Endothelial cell of umbilical vein (primary cell): ENCODE results near the gene C1orf105. TPM values are rescaled to one million over a fixed set of nuclear protein-coding genes. Genes with fewer than 3 reads are reported as not detected.
"Not testable (repeated sequence)": the region's sequence is repeated elsewhere in the genome, so short reads cannot be mapped to it uniquely, and the experiment has no call there.

Source experiments
- BruUV-seq: library from RNA; stranded (reverse); fragments of 400-500 nt; replicated peaks from 2 replicates; lab custom pipeline; 2021; lab: Mats Ljungman, UMichigan
- CTCF ChIA-PET: fragments of 300-600, 350-600 bp; sonication (Branson Sonifier 250); formaldehyde crosslinking; loops from one replicate; lab custom pipeline; 2021; ENCODE audit warnings: antibody characterized with exemption, inconsistent platforms; lab: Charles Lee
- POLR2A ChIA-PET: fragments of 300-600, 350-600 bp; sonication (Branson Sonifier 250); formaldehyde crosslinking; loops from one replicate; lab custom pipeline; 2021; ENCODE audit warnings: antibody characterized with exemption, inconsistent platforms; lab: Charles Lee
- DNase-seq: peaks from one replicate; pipeline ENCODE4 v3.0.0-alpha.2; 2011; ENCODE audit warnings: low read depth, low spot score
- FAIRE-seq: peaks from 2 replicates; lab custom pipeline; 2011; peaks lifted over from hg19 to GRCh38; lab: Jason Lieb, UNC
- H2AFZ ChIP-seq: 2 replicates; pipeline ENCODE4 v1.6.0; 2012; ENCODE audit warnings: low read depth, low read length, control low read depth, inconsistent platforms
- H3K27ac ChIP-seq: 2 replicates; pipeline ENCODE4 v1.5.1; 2011; ENCODE audit warnings: low read depth, mild to moderate bottlenecking, control low read depth, low read length, moderate library complexity; ENCODE audit not compliant: insufficient read depth
- H3K27me3 ChIP-seq, 2 experiments: 2 replicates each; pipeline versions ENCODE4 v1.6.0 to v1.6.1; 2011; ENCODE audit warnings: low read length in 2 of 2, mixed read lengths in 1 of 2; ENCODE audit not compliant: control insufficient read depth in 2 of 2, insufficient read depth in 2 of 2
- H3K36me3 ChIP-seq, 2 experiments: 2 replicates in 1 of 2; 3 replicates in 1 of 2; pipeline ENCODE4 v1.5.1; 2011; ENCODE audit warnings: low read length in 2 of 2, mild to moderate bottlenecking in 1 of 2, moderate library complexity in 1 of 2; ENCODE audit not compliant: control insufficient read depth in 2 of 2, insufficient read depth in 2 of 2; ENCODE audit errors: extremely low read depth in 1 of 2
- H3K4me1 ChIP-seq: 3 replicates; pipeline ENCODE4 v1.5.1; 2011; ENCODE audit warnings: mild to moderate bottlenecking, low read length; ENCODE audit not compliant: control insufficient read depth, insufficient read depth; ENCODE audit errors: extremely low read depth
- H3K4me2 ChIP-seq: 2 replicates; pipeline ENCODE4 v1.6.1; 2011; ENCODE audit warnings: low read length, control low read depth, mixed read lengths; ENCODE audit not compliant: insufficient read depth
- H3K4me3 ChIP-seq, 3 experiments: fragments of 200-600 bp in 1 of 3; sonication (generic), shearing (Covaris generic) in 1 of 3; replicated peaks in 1 of 3; 2 replicates each; pipeline ENCODE4 v1.5.1; 2011 to 2016; ENCODE audit warnings: control low read depth in 3 of 3, low read length in 3 of 3, mild to moderate bottlenecking in 2 of 3, inconsistent platforms in 1 of 3, low read depth in 1 of 3, moderate library complexity in 1 of 3; ENCODE audit not compliant: insufficient read depth in 1 of 3
- H3K79me2 ChIP-seq: 2 replicates; pipeline ENCODE4 v1.6.0; 2012; ENCODE audit warnings: low read length, inconsistent platforms; ENCODE audit not compliant: control insufficient read depth, insufficient read depth
- H3K9ac ChIP-seq: replicated peaks from 2 replicates; pipeline ENCODE3; 2011; ENCODE audit warnings: low read length, control low read depth; ENCODE audit not compliant: insufficient read depth; ENCODE audit errors: extremely low read depth
- H3K9me1 ChIP-seq: replicated peaks from 3 replicates; pipeline ENCODE4 v1.6.0; 2011; ENCODE audit warnings: mild to moderate bottlenecking, low read length; ENCODE audit not compliant: control insufficient read depth, insufficient read depth; ENCODE audit errors: extremely low read depth
- H3K9me3 ChIP-seq: replicated peaks from 2 replicates; pipeline ENCODE4 v1.5.1; 2012; ENCODE audit warnings: low read length, inconsistent platforms; ENCODE audit not compliant: control insufficient read depth, insufficient read depth
- H4K20me1 ChIP-seq: replicated peaks from 2 replicates; pipeline ENCODE3; 2011; ENCODE audit warnings: mild to moderate bottlenecking, low read length; ENCODE audit not compliant: control insufficient read depth, insufficient read depth; ENCODE audit errors: extremely low read depth
- CTCF ChIP-seq, 2 donors: IDR thresholded peaks; 1 replicate in 1 of 2; 2 replicates in 1 of 2; pipeline ENCODE4 v1.5.1; 2011; ENCODE audit warnings: low read length in 2 of 2, mild to moderate bottlenecking in 2 of 2, moderate library complexity in 2 of 2, control low read depth in 1 of 2, inconsistent platforms in 1 of 2, low read depth in 1 of 2; ENCODE audit not compliant: insufficient read depth in 1 of 2; ENCODE audit errors: extremely low read depth in 1 of 2
- EZH2 ChIP-seq: IDR thresholded peaks from 2 replicates; pipeline ENCODE4 v1.6.1; 2012; ENCODE audit warnings: borderline replicate concordance, low read depth, mild to moderate bottlenecking, moderate library complexity, low read length, inconsistent platforms; ENCODE audit not compliant: severe bottlenecking
- FOS ChIP-seq: IDR thresholded peaks from 2 replicates; pipeline ENCODE4 v1.6.1; 2011; ENCODE audit warnings: mild to moderate bottlenecking, low read length, moderate library complexity, borderline replicate concordance; ENCODE audit not compliant: insufficient read depth
- GATA2 ChIP-seq: IDR thresholded peaks from 2 replicates; pipeline ENCODE4 v1.7.0; 2011; ENCODE audit warnings: low read depth, mild to moderate bottlenecking, moderate library complexity, mixed read lengths, low read length; ENCODE audit not compliant: insufficient read length, insufficient read depth
- JUN ChIP-seq: IDR thresholded peaks from 2 replicates; pipeline ENCODE4 v1.6.1; 2011; ENCODE audit warnings: borderline replicate concordance, low read depth; ENCODE audit not compliant: insufficient read length, insufficient read depth
- MAX ChIP-seq: IDR thresholded peaks from 2 replicates; pipeline ENCODE4 v1.6.1; 2011; ENCODE audit not compliant: insufficient read depth, insufficient read length
- MYC ChIP-seq: IDR thresholded peaks from one replicate; pipeline ENCODE4 v1.6.1; 2011; ENCODE audit warnings: mild to moderate bottlenecking, low read depth, low read length
- POLR2A ChIP-seq: IDR thresholded peaks from 2 replicates; pipeline ENCODE4 v1.6.1; 2012; ENCODE audit warnings: low read depth, mild to moderate bottlenecking, control low read depth, low read length
- POLR2AphosphoS5 ChIP-seq: IDR thresholded peaks from 2 replicates; pipeline ENCODE4 v1.6.1; 2012; ENCODE audit warnings: low read depth, mild to moderate bottlenecking, control low read depth, low read length, moderate library complexity; ENCODE audit not compliant: insufficient read depth
- dilution Hi-C: fragments of 300-500 bp; cut with MboI; formaldehyde crosslinking; loops from one replicate; pipeline ENCODE4 v1.15.0; 2019; ENCODE audit warnings: low sequenced_read_pairs; ENCODE audit not compliant: extremely low pct_ligation_motif_present
- intact Hi-C: fragments of 100-400 bp; cut with micrococcal nuclease; formaldehyde crosslinking; loops from one replicate; pipeline ENCODE4 v1.10.0; 2022
- polyA plus RNA-seq, 4 experiments: library from polyadenylated mRNA; depleted of rRNA in 3 of 4; stranded (reverse) in 3 of 4; unstranded in 1 of 4; fragments of >200 nt; gene quantifications; 2 replicates each; pipeline versions ENCODE4 v1.2.1 to v1.2.3, GENCODE V29; 2011 to 2012; ENCODE audit warnings: missing spikeins in 1 of 4
- total RNA-seq: library from RNA; stranded (reverse); gene quantifications from 2 replicates; pipeline ENCODE4 v1.2.3, GENCODE V29; 2021

The C1orf105 gene
- total and polyA plus RNA-seq, 2 donors (not counting 3 experiments of a cell fraction or from before 2014, with no cell fraction given): not detected

GRCh38 chr1:172494166-172494565 is 73.7 kb downstream of the C1orf105 start:
- no TSS peak for BruUV-seq
- FAIRE-seq (no peak), DNase-seq (no peak)
- no peak overlapping the region for H3K9ac ChIP-seq
- intact Hi-C loops: no loop called here
- no peak overlapping the region for H3K4me3 ChIP-seq
- H2AFZ ChIP-seq: no peak overlapping the region
- no peak overlapping the region for H3K4me2 ChIP-seq
- no peaks in the 10 kb centered on the region for H3K9me1 ChIP-seq
- no peaks in the 10 kb centered on the region for H3K36me3 ChIP-seq
- no peak overlapping the region for H3K27ac ChIP-seq
- no peaks in the 10 kb centered on the region for H3K4me1 ChIP-seq
- CTCF ChIA-PET: interaction anchor here (1.1 to 1.7 kb wide), 2 partner anchors 10 to 44 kb away, joined by 3 to 6 read pairs; no protein-coding TSS in a partner anchor
- POLR2A ChIA-PET: no interaction called here
- H3K79me2 ChIP-seq: no peaks in the 10 kb centered on the region
- dilution Hi-C loops: no loop called here
- TF ChIP-seq POLR2A (no peak), CTCF (IDR thresholded peaks at IDR 0.05; ENCODE audit: extremely low read depth in 1 of 2, insufficient read depth in 1 of 2, low read depth in 1 of 2, low read length in 2 of 2) (no peak), EZH2 (no peak), MYC (no peak), GATA2 (no peak), FOS (no peak), JUN (no peak), MAX (no peak), POLR2AphosphoS5 (no peak)
- no peaks in the 10 kb centered on the region for H4K20me1 ChIP-seq
- no peaks in the 10 kb centered on the region for H3K9me3 ChIP-seq
- H3K27me3 ChIP-seq: peaks cover 7 to 27% of the 10 kb centered on the region in 2 experiments

- H3K79me2 ChIP-seq, H3K4me3 ChIP-seq, POLR2A ChIA-PET, BruUV-seq, H3K4me2 ChIP-seq, H3K9me3 ChIP-seq, intact Hi-C loops, H3K9ac ChIP-seq, FAIRE-seq, H3K36me3 ChIP-seq, H2AFZ ChIP-seq, H3K27ac ChIP-seq, H3K4me1 ChIP-seq, H4K20me1 ChIP-seq, DNase-seq, H3K9me1 ChIP-seq, dilution Hi-C loops: not testable (repeated sequence)
- peaks cover 8 to 17% of the 10 kb centered on the region in 2 experiments for H3K27me3 ChIP-seq
- CTCF ChIA-PET: interaction anchor here (2.4 kb wide), 1 partner anchor 10 kb away, joined by 8 read pairs; no protein-coding TSS in a partner anchor
Measured at GRCh38 chr1:172496127-172496526, 75.6 kb downstream of the C1orf105 start.
